Spleen (tissue), 11 donors: Measurements from ENCODE around the gene SIPA1. TPM values are rescaled to one million over a fixed set of nuclear protein-coding genes. Genes with fewer than 3 reads are reported as not detected.

Experiments
- DNase-seq: peaks from one replicate; pipeline ENCODE4 v3.0.0-alpha.2; 2020
- H3K27ac ChIP-seq, 8 donors: fragments of 200-600 bp; sonication (generic) in 7 of 8; 1 replicate in 4 of 8; 2 replicates in 4 of 8; pipeline versions ENCODE4 v1.5.0 to v1.8.0; 2016 to 2021; ENCODE audit warnings: inconsistent platforms in 4 of 8, mild to moderate bottlenecking in 4 of 8, moderate library complexity in 1 of 8
- H3K27me3 ChIP-seq, 7 donors: fragments of 200-600 bp; sonication (generic) in 6 of 7; replicated peaks in 1 of 7; 1 replicate in 4 of 7; 2 replicates in 3 of 7; pipeline versions ENCODE4 v1.5.0 to v1.8.0; 2016 to 2021; ENCODE audit warnings: inconsistent platforms in 3 of 7, mild to moderate bottlenecking in 1 of 7
- H3K36me3 ChIP-seq, 6 donors: fragments of 200-600 bp; sonication (generic) in 5 of 6; 1 replicate in 4 of 6; 2 replicates in 2 of 6; pipeline versions ENCODE4 v1.5.0 to v1.8.0; 2016 to 2021; ENCODE audit warnings: inconsistent platforms in 2 of 6
- H3K4me1 ChIP-seq, 6 donors: fragments of 200-600 bp; sonication (generic) in 5 of 6; 1 replicate in 3 of 6; 2 replicates in 3 of 6; pipeline versions ENCODE4 v1.5.0 to v1.8.0; 2016 to 2021; ENCODE audit warnings: inconsistent platforms in 3 of 6
- H3K4me3 ChIP-seq, 8 donors: fragments of 200-600 bp; sonication (generic) in 7 of 8; 1 replicate in 4 of 8; 2 replicates in 4 of 8; pipeline versions ENCODE4 v1.5.0 to v1.8.0; 2016 to 2021; ENCODE audit warnings: inconsistent platforms in 4 of 8, mild to moderate bottlenecking in 4 of 8, moderate library complexity in 2 of 8
- H3K9me3 ChIP-seq, 8 donors: fragments of 200-600 bp; sonication (generic) in 7 of 8; 1 replicate in 4 of 8; 2 replicates in 4 of 8; pipeline versions ENCODE4 v1.5.0 to v1.8.0; 2016 to 2021; ENCODE audit warnings: inconsistent platforms in 4 of 8
- CTCF ChIP-seq, 11 experiments: fragments of 200-600 bp in 7 of 11; fragments of 450-650 bp in 4 of 11; sonication (generic) in 4 of 11; IDR thresholded peaks in 8 of 11; conservative IDR thresholded peaks in 3 of 11; 1 replicate in 7 of 11; 2 replicates in 4 of 11; pipeline versions ENCODE4 v1.4.0 to v1.8.0; 2016 to 2021; ENCODE audit warnings: antibody characterized with exemption in 11 of 11, inconsistent platforms in 4 of 11, mild to moderate bottlenecking in 1 of 11
- POLR2A ChIP-seq, 3 donors: fragments of 450-650 bp; IDR thresholded peaks; one replicate each; pipeline ENCODE4 v1.5.1; 2017; ENCODE audit warnings: antibody characterized with exemption in 3 of 3, mild to moderate bottlenecking in 1 of 3
- POLR2AphosphoS5 ChIP-seq, 3 donors: sonication (generic); formaldehyde crosslinking; IDR thresholded peaks; one replicate each; pipeline ENCODE4 v1.5.1; 2017; ENCODE audit warnings: antibody characterized with exemption in 3 of 3
- WGBS, 5 donors: extraction: QIAGEN DNeasy Blood & Tissue Kit in 3 of 5; methylation state at CpG; one replicate each; pipeline versions ENCODE4 v1.1.5 to v1.1.7; 2013 to 2018; 5-methylcytosine and 5-hydroxymethylcytosine counted together
- intact Hi-C: fragments of 100-400 bp; cut with DNase I; formaldehyde crosslinking; loops from one replicate; pipeline ENCODE4 v1.15.0; 2023; ENCODE audit warnings: low total_unique reads
- polyA plus RNA-seq, 3 donors: library from polyadenylated mRNA; stranded (reverse); fragments of 200-250 nt; gene quantifications; one replicate each; pipeline ENCODE4 v1.2.1, GENCODE V29; 2013
- total RNA-seq, 7 donors: library from RNA; depleted of rRNA in 3 of 7; stranded (reverse); fragments of >200 nt in 3 of 7; fragmentation: NEBNext Ultra II Directional in 4 of 7; extraction: Animal tissue kit (Norgen Biotek cat#: 25700) in 4 of 7; gene quantifications; one replicate each; pipeline versions ENCODE4 v1.1.0 to v1.2.1, GENCODE V29; 2016 to 2021
- donor health status: healthy with polysubstance abuse.
- donor health status: DM: no; HTN: no; CAD: no; lungs with moderate emphysema.
- donor health status: DM: no; HTN: no; CAD: no.
- donor health status: Bipolar disorder and iron deficiency.
- donor health status: healthy.
- donor health status: DM: no; HTN: no; CAD: no.
- donor health status: DM: yes; HTN: yes; CAD: no.

The SIPA1 gene
- total and polyA plus RNA-seq, 10 donors = 167 to 423 (median 272) TPM

GRCh38 chr11:65612691-65613090 is 25.2 kb upstream of the SIPA1 start:
- Histone ChIP-seq H3K36me3 (peaks cover 0 to 62% (median 38%) of the 10 kb centered on the region in 6 donors), H3K27ac (peak overlapping the region; percentile 51 to 99 (median 97)), H3K4me3 (peak overlapping the region; percentile 84 to 97 (median 95)), H3K27me3 (no peaks in the 10 kb centered on the region), H3K4me1 (peaks cover 55 to 80% (median 70%) of the 10 kb centered on the region in 6 donors), H3K9me3 (no peaks in the 10 kb centered on the region)
- intact Hi-C loops = no loop called here
- TF ChIP-seq POLR2AphosphoS5 (IDR thresholded peaks at IDR 0.05) (no peak), CTCF (IDR thresholded peaks at IDR 0.05 in 8 of 11, conservative IDR thresholded peaks at IDR 0.05 in 3 of 11) (no peak), POLR2A (IDR thresholded peaks at IDR 0.05) (no peak)
- peak; percentile 78 for DNase-seq
- 18 to 43% (median 30%) methylated on average over 3 to 7 of the region's 7 CpGs for WGBS, 5 donors

- peak; percentile 88 for DNase-seq
- Histone ChIP-seq H3K27me3 (no peaks in the 10 kb centered on the region), H3K36me3 (peaks cover 5 to 62% (median 38%) of the 10 kb centered on the region in 6 donors), H3K4me1 (peaks cover 52 to 80% (median 67%) of the 10 kb centered on the region in 6 donors), H3K4me3 (peak overlapping the region; percentile 84 to 97 (median 95)), H3K9me3 (no peaks in the 10 kb centered on the region), H3K27ac (peak overlapping the region; percentile 92 to 99 (median 97))
- intact Hi-C loops = no loop called here
- 4 to 32% (median 13%) methylated on average over 11 to 43 of the region's 43 CpGs for WGBS, 5 donors
- TF ChIP-seq POLR2A (IDR thresholded peaks at IDR 0.05) = no peak
- TF ChIP-seq POLR2AphosphoS5 (IDR thresholded peaks at IDR 0.05) = peak in 1 of 3 donors; percentile 24
- TF ChIP-seq CTCF (IDR thresholded peaks at IDR 0.05 in 8 of 11, conservative IDR thresholded peaks at IDR 0.05 in 3 of 11) = no peak
Measured at GRCh38 chr11:65613091-65613928, 24.6 kb upstream of the SIPA1 start.

GRCh38 chr11:65615229-65615949 is 22.5 kb upstream of the SIPA1 start, which contains the start of gene PCNX3:
TSS of gene PCNX3 (plus strand) at chr11:65615776. CDS start at chr11:65616312, 536 bp downstream.
- peak within 1 kb of the TSS; percentile 92 to 99 (median 97) for H3K27ac ChIP-seq
- H3K36me3 ChIP-seq = peaks cover 10 to 62% (median 39%) of the 10 kb centered on the region in 6 donors
- H3K9me3 ChIP-seq = no peaks in the 10 kb centered on the region
- H3K4me1 ChIP-seq = peaks cover 41 to 79% (median 56%) of the 10 kb centered on the region in 6 donors
- WGBS, 5 donors = 0% methylated on average over 37 to 55 of the region's 55 CpGs
- no peaks in the 10 kb centered on the region for H3K27me3 ChIP-seq
- peak; percentile 100 for DNase-seq
- intact Hi-C loops = no loop called here
- H3K4me3 ChIP-seq = peak within 1 kb of the TSS; percentile 88 to 98 (median 96)
- TF ChIP-seq POLR2AphosphoS5 (IDR thresholded peaks at IDR 0.05) (peak; percentile 74 to 92 (median 89)), POLR2A (IDR thresholded peaks at IDR 0.05) (peak in 1 of 3 donors; percentile 44), CTCF (IDR thresholded peaks at IDR 0.05 in 8 of 11, conservative IDR thresholded peaks at IDR 0.05 in 3 of 11) (peak in 4 of 11 experiments; percentile 15 to 36 (median 33))
